K562 (cell line): ENCODE results near the gene MMP1. TPM values are rescaled to one million over a fixed set of nuclear protein-coding genes. Genes with fewer than 3 reads are reported as not detected.

Source experiments
- ATAC-seq: fragments of 200-7000 bp; cut with Tn5 transposase; 3 replicates; pipeline ENCODE4 v1.9.1; 2020; ENCODE audit warnings: moderate library complexity
- BruUV-seq: library from RNA; stranded (reverse); fragments of 400-500 nt; replicated peaks from 2 replicates; lab custom pipeline; 2021; lab: Mats Ljungman, UMichigan
- CTCF ChIA-PET: fragments of 300-600 bp; formaldehyde crosslinking; extraction: SDS; loops from one replicate; lab custom pipeline; 2021; ENCODE audit warnings: low intra/inter-chr PET ratio; lab: Yijun Ruan, JAX
- POLR2A ChIA-PET: fragments of 300-600, 350-650 bp; sonication (Branson Sonifier 250); formaldehyde crosslinking; extraction: SDS; loops from one replicate; lab custom pipeline; 2021; ENCODE audit warnings: antibody characterized with exemption, inconsistent platforms; lab: Yijun Ruan, JAX
- DNase-seq, 4 experiments: peaks; one replicate each; pipeline versions ENCODE4 v3.0.0 to v3.0.0-alpha.2; 2011 to 2018; ENCODE audit warnings: low spot score in 3 of 4, mixed read lengths in 3 of 4; ENCODE audit errors: extremely low read depth in 1 of 4
- FAIRE-seq: peaks from 2 replicates; lab custom pipeline; 2011; peaks lifted over from hg19 to GRCh38; lab: Jason Lieb, UNC
- H2AFZ ChIP-seq: 2 replicates; pipeline ENCODE4 v1.6.0; 2011; ENCODE audit warnings: low read depth, low read length, control low read depth, inconsistent platforms
- H3K27ac ChIP-seq: fragments of 200-600 bp; 3 replicates; pipeline ENCODE4 v1.8.0; 2011; ENCODE audit warnings: low read depth, mild to moderate bottlenecking, control low read depth, inconsistent platforms, low read length, moderate library complexity, mixed read lengths; ENCODE audit errors: extremely low read depth
- H3K27me3 ChIP-seq, 2 experiments: fragments of 300-600 bp in 1 of 2; 2 replicates in 1 of 2; 3 replicates in 1 of 2; pipeline versions ENCODE4 v1.6.0 to v1.8.0; 2011; ENCODE audit warnings: inconsistent platforms in 2 of 2, low read length in 2 of 2, mild to moderate bottlenecking in 1 of 2, mixed read lengths in 1 of 2, moderate library complexity in 1 of 2; ENCODE audit not compliant: control insufficient read depth in 2 of 2, insufficient read depth in 2 of 2
- H3K36me3 ChIP-seq: fragments of 300-600 bp; 3 replicates; pipeline ENCODE4 v1.8.0; 2011; ENCODE audit warnings: mild to moderate bottlenecking, low read length, inconsistent platforms; ENCODE audit not compliant: control insufficient read depth, insufficient read depth
- H3K4me1 ChIP-seq, 2 experiments: fragments of 200-600 bp in 1 of 2; replicated peaks in 1 of 2; 2 replicates in 1 of 2; 3 replicates in 1 of 2; pipeline versions ENCODE4 v1.5.1 to v1.8.0; 2011; ENCODE audit warnings: inconsistent platforms in 2 of 2, low read length in 2 of 2, mild to moderate bottlenecking in 1 of 2, mixed read lengths in 1 of 2, moderate library complexity in 1 of 2; ENCODE audit not compliant: control insufficient read depth in 2 of 2, insufficient read depth in 2 of 2
- H3K4me2 ChIP-seq: 2 replicates; pipeline ENCODE4 v1.6.1; 2011; ENCODE audit warnings: low read length, control low read depth, inconsistent platforms, mixed read lengths; ENCODE audit not compliant: insufficient read depth
- H3K4me3 ChIP-seq: fragments of 200-600 bp; sonication (generic), shearing (Covaris generic); 2 replicates; pipeline ENCODE4 v1.5.1; 2016; ENCODE audit warnings: control low read depth, inconsistent platforms
- H3K79me2 ChIP-seq: fragments of 200-600 bp; 3 replicates; pipeline ENCODE4 v1.8.0; 2011; ENCODE audit warnings: low read length, inconsistent platforms; ENCODE audit not compliant: control insufficient read depth, insufficient read depth
- H3K9ac ChIP-seq, 2 experiments: 2 replicates each; pipeline versions ENCODE4 v1.6.0 to v1.6.1; 2011; ENCODE audit warnings: low read depth in 2 of 2, low read length in 2 of 2, control low read depth in 1 of 2, inconsistent platforms in 1 of 2, mild to moderate bottlenecking in 1 of 2, mixed read lengths in 1 of 2; ENCODE audit not compliant: insufficient read depth in 1 of 2
- H3K9me1 ChIP-seq: one replicate; pipeline ENCODE4 v1.6.0; 2011; ENCODE audit warnings: inconsistent platforms, mild to moderate bottlenecking, low read length, moderate library complexity; ENCODE audit not compliant: control insufficient read depth, insufficient read depth
- H3K9me3 ChIP-seq: replicated peaks from 2 replicates; pipeline ENCODE4 v1.5.1; 2011; ENCODE audit warnings: low read depth, low read length, inconsistent platforms; ENCODE audit not compliant: control insufficient read depth, insufficient read depth
- H4K20me1 ChIP-seq: replicated peaks from 2 replicates; pipeline ENCODE4 v1.6.1; 2011; ENCODE audit warnings: low read length, inconsistent platforms, mixed read lengths; ENCODE audit not compliant: control insufficient read depth, insufficient read depth
- CBFB ChIP-seq: sonication (generic); formaldehyde crosslinking; IDR thresholded peaks from 2 replicates; pipeline ENCODE4 v1.4.0; 2020; ENCODE audit warnings: mild to moderate bottlenecking, missing genetic modification reagents
- CC2D1A ChIP-seq: fragments of 450-650 bp; IDR thresholded peaks from 2 replicates; pipeline ENCODE4 v1.6.1; 2017; ENCODE audit warnings: mild to moderate bottlenecking
- DDX20 ChIP-seq: fragments of 450-650 bp; IDR thresholded peaks from 2 replicates; pipeline ENCODE4 v1.6.1; 2016; ENCODE audit warnings: missing genetic modification characterization, low read depth, mild to moderate bottlenecking, missing compliant biosample characterization, moderate library complexity
- EZH2 ChIP-seq: IDR thresholded peaks from 2 replicates; pipeline ENCODE4 v1.6.1; 2012; ENCODE audit warnings: low read depth, mild to moderate bottlenecking, inconsistent platforms, low read length, borderline replicate concordance
- GABPB1 ChIP-seq: sonication (generic); formaldehyde crosslinking; IDR thresholded peaks from 2 replicates; pipeline ENCODE4 v1.8.0; 2022; ENCODE audit warnings: mild to moderate bottlenecking, missing genetic modification reagents
- HEY1 ChIP-seq: fragments of 250-450 bp; sonication (Bioruptor Pico); IDR thresholded peaks from 2 replicates; pipeline ENCODE4 v1.5.0; 2020; ENCODE audit warnings: mild to moderate bottlenecking, moderate library complexity, borderline replicate concordance
- HNRNPL ChIP-seq: fragments of 200-400 bp; formaldehyde crosslinking; IDR thresholded peaks from 2 replicates; pipeline ENCODE4 v1.6.1; 2017; ENCODE audit warnings: low read depth, mild to moderate bottlenecking, low read length
- HSF4 ChIP-seq: fragments of 250-450 bp; sonication (Bioruptor Pico); IDR thresholded peaks from 2 replicates; pipeline ENCODE4 v2.1.2; 2022; ENCODE audit warnings: mild to moderate bottlenecking, moderate library complexity, borderline replicate concordance
- MIER1 ChIP-seq: fragments of 450-650 bp; IDR thresholded peaks from 2 replicates; pipeline ENCODE4 v1.6.1; 2016; ENCODE audit warnings: antibody characterized with exemption, mild to moderate bottlenecking, low read depth
- MYBL2 ChIP-seq, 2 experiments: fragments of 450-650 bp in 1 of 2; sonication (generic) in 1 of 2; formaldehyde crosslinking in 1 of 2; IDR thresholded peaks; 2 replicates each; pipeline versions ENCODE4 v1.6.1 to v1.8.1; 2017 to 2022; ENCODE audit warnings: borderline replicate concordance in 1 of 2, inconsistent platforms in 1 of 2, low read depth in 1 of 2, mild to moderate bottlenecking in 1 of 2, missing genetic modification reagents in 1 of 2, moderate library complexity in 1 of 2
- NUFIP1 ChIP-seq: fragments of 450-650 bp; IDR thresholded peaks from 2 replicates; pipeline ENCODE4 v1.6.1; 2018; ENCODE audit not compliant: partially characterized antibody
- PCBP1 ChIP-seq: fragments of 200-400 bp; formaldehyde crosslinking; IDR thresholded peaks from 2 replicates; pipeline ENCODE4 v1.6.1; 2018; ENCODE audit warnings: mild to moderate bottlenecking, low read depth, low read length; ENCODE audit not compliant: poor library complexity, severe bottlenecking
- SP2 ChIP-seq: IDR thresholded peaks from 2 replicates; pipeline ENCODE4 v1.6.1; 2011; ENCODE audit warnings: mild to moderate bottlenecking, low read depth, low read length, moderate library complexity; ENCODE audit not compliant: poor library complexity, severe bottlenecking; ENCODE audit errors: extremely low read depth
- ZNF551 ChIP-seq: fragments of 250-450 bp; sonication (Bioruptor Pico); IDR thresholded peaks from 2 replicates; pipeline ENCODE4 v1.5.0; 2021; ENCODE audit warnings: mild to moderate bottlenecking, moderate library complexity
- WGBS: fragments of 100-300 bp; shearing (Covaris generic); methylation state at CpG from one replicate; pipeline ENCODE4 v1.1.6; 2016; ENCODE audit warnings: low coverage, mixed read lengths; ENCODE audit not compliant: insufficient coverage; ENCODE audit errors: missing lambda C conversion rate; 5-methylcytosine and 5-hydroxymethylcytosine counted together
- in situ Hi-C: fragments of 300-500 bp; cut with MboI; formaldehyde crosslinking; loops from 4 replicates; pipeline ENCODE4 v1.15.0; 2018; ENCODE audit warnings: inconsistent platforms, mixed read lengths
- intact Hi-C: fragments of 100-400 bp; cut with micrococcal nuclease; formaldehyde crosslinking; loops from 2 replicates; pipeline ENCODE4 v1.14.2; 2022
- polyA plus RNA-seq, 8 experiments: library from polyadenylated mRNA; depleted of rRNA in 4 of 8; stranded (reverse) in 5 of 8; unstranded in 3 of 8; fragments of >200 nt; fragmentation: Nextera tagmentation in 2 of 8; fragmentation: Illumina TruSeq in 1 of 8; extraction: Ambion mirVana in 2 of 8; extraction: Trizol in 1 of 8; gene quantifications; 2 replicates each; pipeline versions ENCODE4 v1.2.1 to v1.2.3, GENCODE V29; 2011 to 2014; ENCODE audit warnings: inconsistent platforms in 1 of 8, missing spikeins in 1 of 8
- total RNA-seq, 7 experiments: library from RNA; depleted of rRNA in 6 of 7; stranded (reverse); fragments of >200 nt in 6 of 7; fragmentation: Illumina TruSeq in 2 of 7; extraction: Trizol in 2 of 7; gene quantifications; 2 replicates each; pipeline versions ENCODE4 v1.2.1 to v1.2.3, GENCODE V29; 2011 to 2021; ENCODE audit warnings: low replicate concordance in 1 of 7
- TF ChIP-seq, protein P1 (sequence below): fragments of 250-450 bp; sonication (Bioruptor Pico); IDR thresholded peaks from 2 replicates; pipeline ENCODE4 v1.9.0; 2021; ENCODE audit warnings: mild to moderate bottlenecking, inconsistent platforms
- TF ChIP-seq, protein P2 (sequence below): IDR thresholded peaks from 3 replicates; pipeline ENCODE4 v1.6.1; 2011; ENCODE audit warnings: borderline replicate concordance, mild to moderate bottlenecking, moderate library complexity; ENCODE audit not compliant: insufficient read length; ENCODE audit errors: extremely low read depth

Gene MMP1
- total and polyA plus RNA-seq, 9 of the 15 experiments (the other 6 are each of a cell fraction or from before 2014, with no cell fraction given), result 0.06 to 0.33 (median 0.15) TPM; not detected in 2

DNA sequence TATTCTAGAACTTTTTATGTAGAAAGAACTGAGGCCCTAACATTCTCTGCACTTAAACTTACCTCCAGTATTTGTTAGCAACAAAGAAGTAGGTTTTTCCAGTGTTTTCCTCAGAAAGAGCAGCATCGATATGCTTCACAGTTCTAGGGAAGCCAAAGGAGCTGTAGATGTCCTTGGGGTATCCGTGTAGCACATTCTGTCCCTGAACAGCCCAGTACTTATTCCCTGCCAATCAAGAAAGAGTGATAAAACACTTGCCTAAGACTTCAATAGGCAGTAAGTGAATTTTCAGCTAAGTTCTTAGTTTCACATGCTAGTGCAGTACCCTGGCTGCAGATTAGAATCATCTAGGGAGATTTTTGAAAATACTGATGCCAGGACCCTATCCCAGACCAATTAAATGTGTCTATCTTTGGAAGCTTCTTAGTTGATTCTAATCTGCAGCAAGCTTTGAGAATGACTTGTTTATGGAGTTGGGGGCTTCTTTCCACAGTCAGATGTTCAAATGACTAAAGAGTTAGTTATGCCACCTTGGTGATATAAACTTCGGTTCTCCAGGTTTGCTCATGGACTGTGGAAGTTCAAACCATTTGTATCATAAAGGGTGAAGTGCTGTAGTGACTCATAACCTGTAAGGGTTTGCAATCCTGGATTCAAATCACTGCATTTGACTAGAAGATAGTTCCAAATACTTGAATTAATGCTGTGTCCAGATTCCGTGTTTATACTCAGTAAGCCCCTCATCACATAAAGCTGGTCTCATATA lies 6.5 kb downstream of the MMP1 start:
- Histone ChIP-seq H3K4me1 (no peaks in the 10 kb centered on the region), H4K20me1 (no peaks in the 10 kb centered on the region), H3K4me2 (no peak overlapping the region), H3K27me3 (no peaks in the 10 kb centered on the region), H3K27ac (no peak overlapping the region), H2AFZ (no peak overlapping the region), H3K36me3 (no peaks in the 10 kb centered on the region), H3K4me3 (no peak overlapping the region), H3K9ac (no peak overlapping the region), H3K79me2 (no peaks in the 10 kb centered on the region), H3K9me1 (no peaks in the 10 kb centered on the region), H3K9me3 (no peaks in the 10 kb centered on the region)
- POLR2A ChIA-PET, result no interaction called here
- FAIRE-seq, result no peak
- in situ Hi-C loops (no loop called here), intact Hi-C loops (no loop called here)
- TF ChIP-seq, protein P1, sequence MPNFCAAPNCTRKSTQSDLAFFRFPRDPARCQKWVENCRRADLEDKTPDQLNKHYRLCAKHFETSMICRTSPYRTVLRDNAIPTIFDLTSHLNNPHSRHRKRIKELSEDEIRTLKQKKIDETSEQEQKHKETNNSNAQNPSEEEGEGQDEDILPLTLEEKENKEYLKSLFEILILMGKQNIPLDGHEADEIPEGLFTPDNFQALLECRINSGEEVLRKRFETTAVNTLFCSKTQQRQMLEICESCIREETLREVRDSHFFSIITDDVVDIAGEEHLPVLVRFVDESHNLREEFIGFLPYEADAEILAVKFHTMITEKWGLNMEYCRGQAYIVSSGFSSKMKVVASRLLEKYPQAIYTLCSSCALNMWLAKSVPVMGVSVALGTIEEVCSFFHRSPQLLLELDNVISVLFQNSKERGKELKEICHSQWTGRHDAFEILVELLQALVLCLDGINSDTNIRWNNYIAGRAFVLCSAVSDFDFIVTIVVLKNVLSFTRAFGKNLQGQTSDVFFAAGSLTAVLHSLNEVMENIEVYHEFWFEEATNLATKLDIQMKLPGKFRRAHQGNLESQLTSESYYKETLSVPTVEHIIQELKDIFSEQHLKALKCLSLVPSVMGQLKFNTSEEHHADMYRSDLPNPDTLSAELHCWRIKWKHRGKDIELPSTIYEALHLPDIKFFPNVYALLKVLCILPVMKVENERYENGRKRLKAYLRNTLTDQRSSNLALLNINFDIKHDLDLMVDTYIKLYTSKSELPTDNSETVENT (CRISPR knock-in tag), result no peak
- TF ChIP-seq NUFIP1, result no peak
- no peak for TF ChIP-seq HSF4 (CRISPR knock-in tag)
- TF ChIP-seq DDX20 (tag), result no peak
- TF ChIP-seq MYBL2 (IDR thresholded peaks at IDR 0.05; ENCODE audit: low read depth), result no peak
- TF ChIP-seq MYBL2 (CRISPR knock-in tag; IDR thresholded peaks at IDR 0.05; ENCODE audit: borderline replicate concordance), result no peak
- TF ChIP-seq HEY1 (CRISPR knock-in tag), result no peak
- no peak for TF ChIP-seq CC2D1A
- no peak for TF ChIP-seq SP2
- no peak for TF ChIP-seq GABPB1 (CRISPR knock-in tag)
- TF ChIP-seq, protein P2, sequence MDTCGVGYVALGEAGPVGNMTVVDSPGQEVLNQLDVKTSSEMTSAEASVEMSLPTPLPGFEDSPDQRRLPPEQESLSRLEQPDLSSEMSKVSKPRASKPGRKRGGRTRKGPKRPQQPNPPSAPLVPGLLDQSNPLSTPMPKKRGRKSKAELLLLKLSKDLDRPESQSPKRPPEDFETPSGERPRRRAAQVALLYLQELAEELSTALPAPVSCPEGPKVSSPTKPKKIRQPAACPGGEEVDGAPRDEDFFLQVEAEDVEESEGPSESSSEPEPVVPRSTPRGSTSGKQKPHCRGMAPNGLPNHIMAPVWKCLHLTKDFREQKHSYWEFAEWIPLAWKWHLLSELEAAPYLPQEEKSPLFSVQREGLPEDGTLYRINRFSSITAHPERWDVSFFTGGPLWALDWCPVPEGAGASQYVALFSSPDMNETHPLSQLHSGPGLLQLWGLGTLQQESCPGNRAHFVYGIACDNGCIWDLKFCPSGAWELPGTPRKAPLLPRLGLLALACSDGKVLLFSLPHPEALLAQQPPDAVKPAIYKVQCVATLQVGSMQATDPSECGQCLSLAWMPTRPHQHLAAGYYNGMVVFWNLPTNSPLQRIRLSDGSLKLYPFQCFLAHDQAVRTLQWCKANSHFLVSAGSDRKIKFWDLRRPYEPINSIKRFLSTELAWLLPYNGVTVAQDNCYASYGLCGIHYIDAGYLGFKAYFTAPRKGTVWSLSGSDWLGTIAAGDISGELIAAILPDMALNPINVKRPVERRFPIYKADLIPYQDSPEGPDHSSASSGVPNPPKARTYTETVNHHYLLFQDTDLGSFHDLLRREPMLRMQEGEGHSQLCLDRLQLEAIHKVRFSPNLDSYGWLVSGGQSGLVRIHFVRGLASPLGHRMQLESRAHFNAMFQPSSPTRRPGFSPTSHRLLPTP, result no peak
- no peak for TF ChIP-seq MIER1
- no peak for TF ChIP-seq CBFB (CRISPR knock-in tag)
- TF ChIP-seq HNRNPL, result no peak
- TF ChIP-seq PCBP1, result no peak
- TF ChIP-seq EZH2, result no peak
- no peak for TF ChIP-seq ZNF551 (CRISPR knock-in tag)
- no TSS peak for BruUV-seq
- 0% methylated on average over 4 of the region's 4 CpGs for WGBS
- no peak for DNase-seq
- no peak for ATAC-seq
- CTCF ChIA-PET, result no interaction called here
